Measurements from ENCODE around the gene TCERG1L. TPM values are rescaled to one million over a fixed set of nuclear protein-coding genes. Genes with fewer than 3 reads are reported as not detected.
"Not testable (repeated sequence)": the region's sequence is repeated elsewhere in the genome, so short reads cannot be mapped to it uniquely, and the experiment has no call there.

TCERG1L gene
- polyA plus RNA-seq, 3 donors = not detected

DNA sequence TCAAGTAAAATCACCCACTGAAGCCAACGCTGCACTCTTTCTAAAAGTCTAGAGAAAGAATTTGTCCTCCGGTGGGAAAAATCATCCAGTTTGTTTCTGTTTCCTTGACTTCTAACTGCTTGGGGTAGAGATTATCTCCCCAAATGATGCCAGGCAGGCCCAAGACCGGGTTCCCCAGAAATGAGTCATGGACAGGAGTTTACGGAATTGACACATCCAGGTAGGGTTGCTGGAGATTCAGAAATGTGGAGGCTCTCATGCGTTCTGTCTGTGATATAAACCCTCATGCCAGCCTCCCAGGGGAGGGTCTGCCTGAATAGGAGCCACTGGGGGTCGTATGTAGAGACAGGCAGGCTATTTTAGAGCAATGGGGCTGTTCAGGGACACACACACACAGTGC is 230.9 kb downstream of the TCERG1L start:
- no peaks in the 10 kb centered on the region for H3K4me1 Mint-ChIP-seq
- Histone ChIP-seq H3K9me3 (replicated peaks in 1 of 2; ENCODE audit: control insufficient read depth in 1 of 2, insufficient read depth in 1 of 2, low read length in 2 of 2) (no peaks in the 10 kb centered on the region), H3K4me2 (replicated peaks; ENCODE audit: extremely low read depth, low read length, poor library complexity, severe bottlenecking) (no peak overlapping the region), H3K9ac (ENCODE audit: insufficient read depth, low read length, poor library complexity, severe bottlenecking) (no peak overlapping the region), H3K36me3 (replicated peaks in 1 of 2; ENCODE audit: control insufficient read depth in 1 of 2, insufficient read depth in 2 of 2, low read length in 2 of 2) (no peaks in the 10 kb centered on the region), H4K20me1 (ENCODE audit: insufficient read depth, low read length) (no peaks in the 10 kb centered on the region), H3K4me3 (replicated peaks in 1 of 3; ENCODE audit: low read depth in 2 of 3, low read length in 3 of 3) (no peak overlapping the region), H2AFZ (ENCODE audit: insufficient read depth, low read depth, low read length, poor library complexity, severe bottlenecking) (no peak overlapping the region), H3K27me3 (ENCODE audit: control insufficient read depth in 2 of 2, insufficient read depth in 2 of 2, low read length in 2 of 2) (no peaks in the 10 kb centered on the region), H3K27ac (ENCODE audit: low read depth in 1 of 2, low read length in 2 of 2) (no peak overlapping the region), H3K4me1 (ENCODE audit: control insufficient read depth in 1 of 2, insufficient read depth in 2 of 2, low read length in 2 of 2) (no peaks in the 10 kb centered on the region), H3K79me2 (ENCODE audit: insufficient read depth, low read length) (no peaks in the 10 kb centered on the region)
- H3K27ac Mint-ChIP-seq = no peak overlapping the region
- peaks cover 0 to 8% (median 0%) of the 10 kb centered on the region in 7 donors for H3K9me3 Mint-ChIP-seq
- H3K4me3 Mint-ChIP-seq = no peak overlapping the region
- H3K36me3 Mint-ChIP-seq = no peaks in the 10 kb centered on the region
- no peak for DNase-seq
- TF ChIP-seq, protein P1, sequence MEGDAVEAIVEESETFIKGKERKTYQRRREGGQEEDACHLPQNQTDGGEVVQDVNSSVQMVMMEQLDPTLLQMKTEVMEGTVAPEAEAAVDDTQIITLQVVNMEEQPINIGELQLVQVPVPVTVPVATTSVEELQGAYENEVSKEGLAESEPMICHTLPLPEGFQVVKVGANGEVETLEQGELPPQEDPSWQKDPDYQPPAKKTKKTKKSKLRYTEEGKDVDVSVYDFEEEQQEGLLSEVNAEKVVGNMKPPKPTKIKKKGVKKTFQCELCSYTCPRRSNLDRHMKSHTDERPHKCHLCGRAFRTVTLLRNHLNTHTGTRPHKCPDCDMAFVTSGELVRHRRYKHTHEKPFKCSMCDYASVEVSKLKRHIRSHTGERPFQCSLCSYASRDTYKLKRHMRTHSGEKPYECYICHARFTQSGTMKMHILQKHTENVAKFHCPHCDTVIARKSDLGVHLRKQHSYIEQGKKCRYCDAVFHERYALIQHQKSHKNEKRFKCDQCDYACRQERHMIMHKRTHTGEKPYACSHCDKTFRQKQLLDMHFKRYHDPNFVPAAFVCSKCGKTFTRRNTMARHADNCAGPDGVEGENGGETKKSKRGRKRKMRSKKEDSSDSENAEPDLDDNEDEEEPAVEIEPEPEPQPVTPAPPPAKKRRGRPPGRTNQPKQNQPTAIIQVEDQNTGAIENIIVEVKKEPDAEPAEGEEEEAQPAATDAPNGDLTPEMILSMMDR (IDR thresholded peaks at IDR 0.05) = no peak
- WGBS (ENCODE audit: insufficient coverage) = 94% methylated on average over 3 of the region's 6 CpGs
- peaks cover 5 to 8% (median 7%) of the 10 kb centered on the region in 3 donors for H3K27me3 Mint-ChIP-seq (ENCODE audit: low read depth in 3 of 3)
- intact Hi-C loops (cut with micrococcal nuclease) = no loop called here

DNA sequence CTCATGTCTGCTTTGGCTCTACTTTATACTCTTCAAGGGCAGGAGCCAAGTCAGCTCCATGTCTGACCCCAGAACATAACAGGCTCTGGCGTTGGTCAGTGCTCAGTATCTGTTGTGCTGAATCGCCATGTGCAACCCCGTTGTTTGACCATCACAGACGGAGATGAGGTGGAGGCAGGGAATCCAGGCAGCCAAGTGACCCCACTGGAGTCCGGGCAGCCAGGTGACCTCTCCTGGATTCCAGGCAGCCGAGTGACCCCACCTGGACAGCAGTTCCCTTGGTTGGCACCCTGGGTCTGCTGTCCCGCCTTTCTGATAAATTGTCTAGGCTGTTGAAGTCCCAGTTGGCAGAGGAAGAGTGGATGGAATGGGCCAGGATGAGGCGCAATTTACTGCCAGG is 232.2 kb downstream of the TCERG1L start:
- H3K27me3 Mint-ChIP-seq (ENCODE audit: low read depth in 3 of 3) = peaks cover 5 to 7% (median 6%) of the 10 kb centered on the region in 3 donors
- H3K36me3 Mint-ChIP-seq = no peaks in the 10 kb centered on the region
- Histone ChIP-seq H3K9me3 (replicated peaks in 1 of 2; ENCODE audit: control insufficient read depth in 1 of 2, insufficient read depth in 1 of 2, low read length in 2 of 2) (no peaks in the 10 kb centered on the region), H3K27me3 (ENCODE audit: control insufficient read depth in 2 of 2, insufficient read depth in 2 of 2, low read length in 2 of 2) (no peaks in the 10 kb centered on the region), H3K4me2 (replicated peaks; ENCODE audit: extremely low read depth, low read length, poor library complexity, severe bottlenecking) (no peak overlapping the region), H3K27ac (ENCODE audit: low read depth in 1 of 2, low read length in 2 of 2) (no peak overlapping the region), H3K36me3 (replicated peaks in 1 of 2; ENCODE audit: control insufficient read depth in 1 of 2, insufficient read depth in 2 of 2, low read length in 2 of 2) (no peaks in the 10 kb centered on the region), H3K9ac (ENCODE audit: insufficient read depth, low read length, poor library complexity, severe bottlenecking) (no peak overlapping the region), H3K79me2 (ENCODE audit: insufficient read depth, low read length) (no peaks in the 10 kb centered on the region), H3K4me3 (replicated peaks in 1 of 3; ENCODE audit: low read depth in 2 of 3, low read length in 3 of 3) (no peak overlapping the region), H2AFZ (ENCODE audit: insufficient read depth, low read depth, low read length, poor library complexity, severe bottlenecking) (no peak overlapping the region), H3K4me1 (ENCODE audit: control insufficient read depth in 1 of 2, insufficient read depth in 2 of 2, low read length in 2 of 2) (no peaks in the 10 kb centered on the region), H4K20me1 (ENCODE audit: insufficient read depth, low read length) (no peaks in the 10 kb centered on the region)
- peaks cover 0 to 4% (median 0%) of the 10 kb centered on the region in 7 donors for H3K9me3 Mint-ChIP-seq
- H3K4me3 Mint-ChIP-seq = no peak overlapping the region
- intact Hi-C loops (cut with micrococcal nuclease) = no loop called here
- no peaks in the 10 kb centered on the region for H3K4me1 Mint-ChIP-seq
- DNase-seq = no peak
- 93% methylated on average over 7 of the region's 8 CpGs for WGBS (ENCODE audit: insufficient coverage)
- TF ChIP-seq, protein P1 (IDR thresholded peaks at IDR 0.05) = no peak
- no peak overlapping the region for H3K27ac Mint-ChIP-seq

DNA sequence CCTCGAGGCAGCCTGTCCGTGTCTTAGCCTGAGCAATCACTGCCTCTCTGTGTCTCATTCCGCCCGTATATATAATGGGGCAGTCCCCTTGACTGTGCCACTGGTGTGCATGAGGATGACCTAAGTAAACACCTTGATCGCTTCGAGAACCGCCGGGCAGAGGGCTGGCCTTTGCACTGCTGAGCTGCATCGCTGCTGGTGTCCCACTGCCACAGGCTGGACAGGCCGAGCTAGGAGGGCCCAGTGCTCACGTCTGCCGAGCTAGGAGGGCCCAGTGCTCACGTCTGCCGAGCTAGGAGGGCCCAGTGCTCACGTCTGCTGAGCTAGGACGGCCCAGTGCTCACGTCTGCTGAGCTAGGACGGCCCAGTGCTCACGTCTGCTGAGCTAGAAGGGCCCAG is 232.6 kb downstream of the TCERG1L start:
- not testable (repeated sequence) for H3K9me3 Mint-ChIP-seq
- 91% methylated on average over 19 of the region's 19 CpGs for WGBS (ENCODE audit: insufficient coverage)

More for the DNA sequence above, 232.6 kb downstream of the TCERG1L start:
- intact Hi-C loops (cut with micrococcal nuclease); H3K4me3 Mint-ChIP-seq; H3K27ac Mint-ChIP-seq; H3K79me2 ChIP-seq (ENCODE audit: insufficient read depth, low read length); H3K9ac ChIP-seq (ENCODE audit: insufficient read depth, low read length, poor library complexity, severe bottlenecking); H3K27ac ChIP-seq (ENCODE audit: low read depth in 1 of 2, low read length in 2 of 2); H3K9me3 ChIP-seq (replicated peaks in 1 of 2; ENCODE audit: control insufficient read depth in 1 of 2, insufficient read depth in 1 of 2, low read length in 2 of 2); H3K4me1 ChIP-seq (ENCODE audit: control insufficient read depth in 1 of 2, insufficient read depth in 2 of 2, low read length in 2 of 2); H3K4me1 Mint-ChIP-seq; H3K27me3 ChIP-seq (ENCODE audit: control insufficient read depth in 2 of 2, insufficient read depth in 2 of 2, low read length in 2 of 2); DNase-seq; H4K20me1 ChIP-seq (ENCODE audit: insufficient read depth, low read length); H3K4me3 ChIP-seq (replicated peaks in 1 of 3; ENCODE audit: low read depth in 2 of 3, low read length in 3 of 3); H3K27me3 Mint-ChIP-seq (ENCODE audit: low read depth in 3 of 3); H3K4me2 ChIP-seq (replicated peaks; ENCODE audit: extremely low read depth, low read length, poor library complexity, severe bottlenecking); H3K36me3 ChIP-seq (replicated peaks in 1 of 2; ENCODE audit: control insufficient read depth in 1 of 2, insufficient read depth in 2 of 2, low read length in 2 of 2); H3K36me3 Mint-ChIP-seq; H2AFZ ChIP-seq (ENCODE audit: insufficient read depth, low read depth, low read length, poor library complexity, severe bottlenecking): not testable (repeated sequence)
